Right lobe of liver (tissue), 6 donors: ENCODE results near the gene RPS2. TPM values are rescaled to one million over a fixed set of nuclear protein-coding genes. Genes with fewer than 3 reads are reported as not detected.

Experiments
- ATAC-seq, 4 donors: fragments of 200-7000 bp; cut with Tn5 transposase; one replicate each; pipeline ENCODE4 v1.9.1; 2020; ENCODE audit warnings: mild to moderate bottlenecking in 4 of 4, moderate library complexity in 4 of 4
- DNase-seq, 3 donors: peaks; one replicate each; pipeline ENCODE4 v3.0.0-alpha.2; 2020
- H3K27ac ChIP-seq, 3 donors: fragments of 200-600 bp; one replicate each; pipeline ENCODE4 v1.8.0; 2022
- H3K27me3 ChIP-seq, 2 donors: fragments of 200-600 bp; one replicate each; pipeline ENCODE4 v1.8.0; 2022
- H3K36me3 ChIP-seq, 4 donors: fragments of 200-600 bp; sonication (generic) in 1 of 4; one replicate each; pipeline versions ENCODE4 v1.5.1 to v1.8.0; 2017 to 2022; ENCODE audit warnings: control low read depth in 1 of 4
- H3K4me1 ChIP-seq, 4 donors: fragments of 200-600 bp; sonication (generic) in 1 of 4; one replicate each; pipeline versions ENCODE4 v1.5.1 to v1.8.0; 2017 to 2022; ENCODE audit warnings: control low read depth in 1 of 4
- H3K4me3 ChIP-seq, 3 donors: fragments of 200-600 bp; one replicate each; pipeline ENCODE4 v1.8.0; 2022
- H3K9me3 ChIP-seq, 4 donors: fragments of 200-600 bp; sonication (generic) in 1 of 4; one replicate each; pipeline versions ENCODE4 v1.5.1 to v1.8.0; 2017 to 2022; ENCODE audit warnings: control low read depth in 1 of 4
- POLR2A ChIP-seq: fragments of 450-650 bp; IDR thresholded peaks from one replicate; pipeline ENCODE4 v1.6.1; 2017; ENCODE audit warnings: antibody characterized with exemption, mild to moderate bottlenecking
- WGBS: methylation state at CpG from one replicate; pipeline ENCODE4 v1.1.6; 2018; ENCODE audit warnings: low coverage, low lambda C conversion rate; ENCODE audit not compliant: insufficient coverage; ENCODE audit errors: missing lambda C conversion rate; 5-methylcytosine and 5-hydroxymethylcytosine counted together
- intact Hi-C, 2 donors: fragments of 100-400 bp; cut with DNase I; formaldehyde crosslinking; loops; one replicate each; pipeline versions ENCODE4 v1.11.2 to v1.14.1; 2022
- total RNA-seq, 6 experiments: library from RNA; depleted of rRNA in 2 of 6; stranded (reverse); fragments of >200 nt in 2 of 6; fragmentation: NEBNext Ultra II Directional in 3 of 6; extraction: Animal tissue kit (Norgen Biotek cat#: 25700) in 3 of 6; gene quantifications; one replicate each; pipeline versions ENCODE4 v1.1.0 to v1.2.4, GENCODE V29; 2016 to 2023
- TF ChIP-seq, protein P1 (sequence below), 4 donors: fragments of 200-600 bp in 3 of 4; fragments of 450-650 bp in 1 of 4; IDR thresholded peaks; one replicate each; pipeline versions ENCODE4 v1.5.1 to v1.8.0; 2016 to 2022; ENCODE audit warnings: antibody characterized with exemption in 4 of 4, mild to moderate bottlenecking in 2 of 4
- donor health status: DM: no; HTN: yes; CAD: no.
- donor health status: DM: no; HTN: no; CAD: no.
- donor health status: DM: no; HTN: no; CAD: no.
- donor health status: DM: no; HTN: yes; CAD: no.
- donor health status: DM: no; HTN: yes; CAD: no.

RPS2 gene
- total RNA-seq, 6 experiments from 2014 or later = 451 to 1,052 (median 541) TPM

DNA sequence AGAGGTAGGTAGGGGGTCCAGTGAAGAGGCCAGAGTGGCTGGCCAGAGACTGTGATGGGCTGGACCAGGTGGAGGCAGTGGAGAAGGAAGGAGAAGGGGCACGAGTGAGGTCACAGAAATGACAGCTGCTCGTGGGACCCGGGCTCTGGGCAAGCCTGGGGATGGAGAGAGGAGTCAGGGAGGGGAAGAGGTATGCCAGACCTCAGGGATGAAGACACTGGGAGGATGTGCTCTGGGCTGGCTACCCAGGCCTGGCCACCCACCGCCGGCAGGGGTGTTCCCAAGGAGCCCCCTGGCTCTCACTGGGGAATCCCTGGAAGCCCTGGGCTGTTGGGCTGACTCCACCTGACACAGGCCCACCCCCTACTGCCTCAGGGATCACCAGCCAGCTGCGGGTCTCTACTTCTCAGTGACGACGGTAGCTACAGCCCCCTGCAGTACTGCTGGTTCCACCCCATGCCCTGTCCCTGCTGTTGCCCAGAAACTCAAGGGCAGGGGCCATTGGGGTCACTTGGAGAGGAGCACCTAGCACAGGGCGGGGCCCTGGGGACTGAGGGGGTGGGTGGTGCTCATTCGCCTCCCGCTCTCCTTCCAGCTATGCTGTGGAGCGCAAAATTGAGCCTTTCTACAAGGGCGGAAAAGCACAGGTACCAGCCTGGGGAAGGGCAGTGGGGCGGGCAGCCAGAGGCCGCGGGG lies 9.0 kb upstream of the RPS2 start:
- Histone ChIP-seq H3K4me3 (no peak overlapping the region), H3K9me3 (no peaks in the 10 kb centered on the region), H3K36me3 (peaks cover 0 to 33% (median 10%) of the 10 kb centered on the region in 4 donors), H3K27me3 (no peaks in the 10 kb centered on the region), H3K4me1 (peaks cover 0 to 17% (median 5%) of the 10 kb centered on the region in 4 donors), H3K27ac (no peak overlapping the region)
- ATAC-seq (no peak), DNase-seq (peak in 2 of 3 donors; percentile 20 to 51)
- TF ChIP-seq, protein P1, sequence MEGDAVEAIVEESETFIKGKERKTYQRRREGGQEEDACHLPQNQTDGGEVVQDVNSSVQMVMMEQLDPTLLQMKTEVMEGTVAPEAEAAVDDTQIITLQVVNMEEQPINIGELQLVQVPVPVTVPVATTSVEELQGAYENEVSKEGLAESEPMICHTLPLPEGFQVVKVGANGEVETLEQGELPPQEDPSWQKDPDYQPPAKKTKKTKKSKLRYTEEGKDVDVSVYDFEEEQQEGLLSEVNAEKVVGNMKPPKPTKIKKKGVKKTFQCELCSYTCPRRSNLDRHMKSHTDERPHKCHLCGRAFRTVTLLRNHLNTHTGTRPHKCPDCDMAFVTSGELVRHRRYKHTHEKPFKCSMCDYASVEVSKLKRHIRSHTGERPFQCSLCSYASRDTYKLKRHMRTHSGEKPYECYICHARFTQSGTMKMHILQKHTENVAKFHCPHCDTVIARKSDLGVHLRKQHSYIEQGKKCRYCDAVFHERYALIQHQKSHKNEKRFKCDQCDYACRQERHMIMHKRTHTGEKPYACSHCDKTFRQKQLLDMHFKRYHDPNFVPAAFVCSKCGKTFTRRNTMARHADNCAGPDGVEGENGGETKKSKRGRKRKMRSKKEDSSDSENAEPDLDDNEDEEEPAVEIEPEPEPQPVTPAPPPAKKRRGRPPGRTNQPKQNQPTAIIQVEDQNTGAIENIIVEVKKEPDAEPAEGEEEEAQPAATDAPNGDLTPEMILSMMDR (IDR thresholded peaks at IDR 0.05) = no peak
- TF ChIP-seq POLR2A = no peak
- 82% methylated on average over 6 of the region's 16 CpGs for WGBS
- intact Hi-C loops = no loop called here

DNA sequence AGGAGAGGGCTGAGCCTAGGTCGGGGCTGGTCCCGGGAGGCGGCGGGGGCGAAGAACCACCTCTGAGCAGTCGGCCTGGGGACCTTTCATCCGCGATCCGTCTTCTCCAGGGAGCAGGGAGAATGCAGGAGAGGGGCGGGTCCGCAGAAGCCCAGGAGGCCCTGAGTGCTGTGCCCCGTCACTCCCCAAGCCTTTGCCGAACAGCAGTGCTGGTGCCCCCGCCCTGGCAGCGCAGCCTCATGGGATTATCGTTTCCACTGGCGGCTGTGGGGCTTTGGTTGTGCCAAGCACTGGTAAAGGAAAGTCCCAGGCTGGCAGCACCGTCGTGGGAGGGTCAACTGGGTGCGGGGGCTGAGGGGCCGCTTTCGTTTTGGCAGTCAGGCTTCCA lies 7.9 kb upstream of the RPS2 start:
- peak overlapping the region in 2 of 3 donors; percentile 54 to 84 for H3K27ac ChIP-seq
- peaks cover 0 to 25% (median 10%) of the 10 kb centered on the region in 4 donors for H3K36me3 ChIP-seq
- intact Hi-C loops = no loop called here

DNA sequence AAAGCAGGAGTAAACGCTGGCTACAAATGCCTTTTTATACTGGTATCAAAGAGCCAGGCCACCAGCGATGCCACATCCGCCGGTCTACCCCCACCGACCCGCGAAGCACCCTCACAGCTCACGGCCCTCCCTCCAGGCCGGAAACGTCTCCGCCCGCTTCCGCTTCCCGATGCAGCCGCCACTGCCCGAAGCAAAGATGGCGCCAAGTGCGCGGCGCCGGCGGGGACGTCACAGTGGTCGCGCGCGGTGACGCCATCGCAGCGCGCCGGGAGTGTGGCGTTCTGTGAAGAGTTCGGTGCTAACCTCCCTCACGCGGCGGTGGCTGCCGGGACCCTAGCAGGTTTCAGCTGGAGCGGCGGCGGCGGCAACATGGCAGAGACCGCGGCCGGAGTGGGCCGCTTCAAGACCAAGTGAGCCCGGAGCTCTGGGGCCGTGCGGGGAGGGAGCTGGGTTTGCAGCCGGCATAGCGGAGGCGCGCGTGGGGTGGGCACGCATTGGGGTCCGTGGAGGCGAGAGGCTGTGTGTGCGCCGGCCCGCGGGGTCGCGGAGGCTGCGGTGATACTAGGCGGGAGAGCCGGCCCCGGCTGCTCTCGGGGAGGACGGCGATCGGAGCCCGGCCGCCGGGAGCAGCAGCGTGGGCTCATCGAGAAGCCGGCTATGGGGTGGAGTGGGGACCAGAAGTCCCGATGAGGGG lies 7.3 kb upstream of the RPS2 start, which contains the start of gene TBL3:
Gene TBL3, plus strand, starts transcription at position 258 of the 694 bp plus-strand sequence. Its CDS starts 112 bp downstream, at position 370.
- H3K4me1 ChIP-seq = peaks cover 0 to 17% (median 5%) of the 10 kb centered on the region in 4 donors
- TF ChIP-seq POLR2A = peak; percentile 88
- TF ChIP-seq, protein P1 (IDR thresholded peaks at IDR 0.05) = peak in 1 of 4 donors; percentile 18
- H3K4me3 ChIP-seq = peak within 1 kb of the TSS; percentile 85 to 100 (median 99)
- DNase-seq (peak; percentile 93 to 95 (median 94)), ATAC-seq (peak; percentile 86 to 96 (median 94))
- intact Hi-C loops = no loop called here
- H3K27me3 ChIP-seq = no peaks in the 10 kb centered on the region
- WGBS = 0% methylated on average over 14 of the region's 78 CpGs
- peaks cover 0 to 19% (median 9%) of the 10 kb centered on the region in 4 donors for H3K36me3 ChIP-seq
- H3K27ac ChIP-seq = peak within 1 kb of the TSS; percentile 54 to 87 (median 84)
- no peaks in the 10 kb centered on the region for H3K9me3 ChIP-seq

More for the DNA sequence above, 7.9 kb upstream of the RPS2 start:
- H3K9me3 ChIP-seq = no peaks in the 10 kb centered on the region
- peaks cover 0 to 17% (median 5%) of the 10 kb centered on the region in 4 donors for H3K4me1 ChIP-seq
- DNase-seq = peak in 2 of 3 donors; percentile 31 to 63
- peak in 1 of 4 donors; percentile 1 for ATAC-seq
- peak overlapping the region; percentile 85 to 100 (median 99) for H3K4me3 ChIP-seq
- TF ChIP-seq, protein P1 (IDR thresholded peaks at IDR 0.05) = no peak
- no peaks in the 10 kb centered on the region for H3K27me3 ChIP-seq
- WGBS = 3% methylated on average over 16 of the region's 22 CpGs

DNA sequence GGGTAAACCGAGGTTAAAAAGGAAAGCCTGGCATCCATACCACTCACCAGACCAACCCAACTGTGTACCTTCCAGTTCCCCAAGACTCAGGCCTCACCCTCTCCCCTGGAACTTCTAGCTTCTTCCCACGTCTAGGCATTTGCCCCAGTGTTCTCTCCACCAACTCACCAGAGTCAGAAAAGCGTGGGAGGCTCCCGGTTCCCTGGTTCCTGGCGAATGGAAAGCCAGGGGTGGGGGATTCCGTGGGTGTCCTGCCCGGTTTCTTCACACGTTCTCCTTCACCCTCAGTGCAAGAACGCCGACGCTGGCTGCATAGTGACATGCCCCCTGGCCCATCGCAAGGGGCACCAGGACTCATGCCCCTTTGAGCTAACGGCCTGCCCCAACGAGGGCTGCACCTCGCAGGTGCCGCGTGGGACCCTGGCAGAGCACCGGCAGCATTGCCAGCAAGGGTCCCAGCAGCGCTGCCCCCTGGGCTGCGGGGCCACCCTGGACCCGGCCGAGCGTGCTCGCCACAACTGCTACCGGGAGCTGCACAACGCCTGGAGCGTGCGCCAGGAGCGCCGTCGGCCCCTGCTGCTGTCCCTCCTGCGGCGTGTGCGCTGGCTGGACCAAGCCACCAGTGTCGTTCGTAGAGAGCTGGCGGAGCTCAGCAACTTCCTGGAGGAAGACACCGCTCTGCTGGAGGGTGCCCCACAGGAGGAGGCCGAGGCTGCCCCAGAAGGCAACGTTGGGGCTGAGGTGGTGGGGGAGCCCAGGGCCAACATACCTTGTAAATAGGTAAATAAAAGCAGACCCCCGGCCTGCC lies 3.7 kb upstream of the RPS2 start:
- no peak overlapping the region for H3K27ac ChIP-seq
- no peak overlapping the region for H3K4me3 ChIP-seq
- DNase-seq = no peak
- H3K27me3 ChIP-seq = no peaks in the 10 kb centered on the region
- peaks cover 0 to 30% (median 7%) of the 10 kb centered on the region in 4 donors for H3K4me1 ChIP-seq
- ATAC-seq = no peak
- peaks cover 0 to 4% (median 0%) of the 10 kb centered on the region in 4 donors for H3K36me3 ChIP-seq
- intact Hi-C loops = no loop called here
- no peak for TF ChIP-seq POLR2A
- TF ChIP-seq, protein P1 (IDR thresholded peaks at IDR 0.05) = no peak
- H3K9me3 ChIP-seq = no peaks in the 10 kb centered on the region
- 80% methylated on average over 6 of the region's 41 CpGs for WGBS
